ENCODE data around the gene CPA3. TPM values are rescaled to one million over a fixed set of nuclear protein-coding genes. Genes with fewer than 3 reads are reported as not detected.

Gene CPA3
- total RNA-seq, 8 experiments from 2014 or later, result not detected

GRCh38 chr3:148873270-148873927 is 8.3 kb downstream of the CPA3 start:
- 31 to 100% (median 93%) methylated on average over 2 to 9 of the region's 9 CpGs; no CpG with 5 or more reads in 1 of the 10 experiments for WGBS, 10 experiments
- peak in 1 of 8 experiments; percentile 74 for ATAC-seq (replicated peaks in 6 of 8)
- in situ Hi-C loops (cut with MboI; ENCODE audit: low pct_unique_long_range_greater_than_20kb in 2 of 9, low sequenced_read_pairs in 9 of 9, unreplicated experiment in 9 of 9), result no loop called here
- no peak overlapping the region for H3K4me3 ChIP-seq
- no peak overlapping the region for H3K27ac ChIP-seq
- H3K4me1 ChIP-seq (replicated peaks in 1 of 2), result peaks cover 0 to 2% of the 10 kb centered on the region in 2 donors

DNA sequence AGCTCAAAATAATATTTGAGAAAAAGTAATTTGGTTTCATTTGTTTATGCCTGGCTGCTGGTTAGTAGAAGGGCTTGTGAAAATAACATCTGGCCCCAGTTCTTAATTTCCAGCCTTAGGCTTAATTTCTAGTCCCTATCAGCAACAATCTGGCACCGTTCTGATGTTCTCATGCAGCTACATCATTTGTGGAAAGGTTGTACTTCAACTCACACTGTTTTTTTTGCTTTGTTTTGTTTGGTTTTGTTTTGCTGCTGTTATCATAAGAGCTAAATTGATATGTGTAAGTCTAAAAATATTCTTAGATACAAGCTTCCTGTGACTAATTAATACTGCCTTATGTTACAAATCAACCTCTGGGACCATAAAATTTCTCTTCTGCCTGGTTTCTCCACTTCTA is 8.9 kb downstream of the CPA3 start:
- ATAC-seq (replicated peaks in 6 of 8), result no peak
- 27 to 90% (median 86%) methylated on average over 1 of the region's 1 CpG; no CpG with 5 or more reads in 5 of the 10 experiments for WGBS, 10 experiments
- in situ Hi-C loops (cut with MboI; ENCODE audit: low pct_unique_long_range_greater_than_20kb in 2 of 9, low sequenced_read_pairs in 9 of 9, unreplicated experiment in 9 of 9), result no loop called here
- no peak overlapping the region for H3K4me3 ChIP-seq
- peaks cover 0 to 2% of the 10 kb centered on the region in 2 donors for H3K4me1 ChIP-seq (replicated peaks in 1 of 2)
- no peak overlapping the region for H3K27ac ChIP-seq

DNA sequence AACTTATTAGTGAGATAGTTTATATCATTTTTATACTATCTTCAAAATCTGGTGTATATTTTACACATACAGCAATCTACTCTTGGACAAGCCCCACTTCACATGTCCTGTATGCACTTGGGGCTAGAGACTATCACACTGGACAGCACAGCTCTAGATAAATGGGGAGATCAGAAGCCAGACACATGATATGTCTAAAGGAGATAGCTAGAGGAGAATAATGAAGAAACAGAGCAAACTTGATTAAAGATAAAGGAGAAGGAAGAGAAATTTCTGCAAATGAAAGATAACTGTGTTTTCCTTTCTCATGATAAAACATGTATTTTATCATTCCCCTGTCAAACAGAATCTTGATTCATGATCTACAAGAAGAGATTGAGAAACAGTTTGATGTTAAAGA is 13.0 kb downstream of the CPA3 start:
- no peak for ATAC-seq (replicated peaks in 6 of 8)

GRCh38 chr3:148879256-148879655 is 14.2 kb downstream of the CPA3 start:
- in situ Hi-C loops (cut with MboI; ENCODE audit: low pct_unique_long_range_greater_than_20kb in 2 of 9, low sequenced_read_pairs in 9 of 9, unreplicated experiment in 9 of 9), result no loop called here
- ATAC-seq (replicated peaks in 6 of 8), result no peak
- Histone ChIP-seq H3K4me1 (replicated peaks in 1 of 2) (peaks cover 3 to 4% of the 10 kb centered on the region in 2 donors), H3K27ac (no peak overlapping the region), H3K4me3 (no peak overlapping the region)

More for the DNA sequence above, 13.0 kb downstream of the CPA3 start:
- no peak overlapping the region for H3K27ac ChIP-seq
- in situ Hi-C loops (cut with MboI; ENCODE audit: low pct_unique_long_range_greater_than_20kb in 2 of 9, low sequenced_read_pairs in 9 of 9, unreplicated experiment in 9 of 9), result no loop called here
- H3K4me3 ChIP-seq, result no peak overlapping the region
- H3K4me1 ChIP-seq (replicated peaks in 1 of 2), result peaks cover 2 to 4% of the 10 kb centered on the region in 2 donors

DNA sequence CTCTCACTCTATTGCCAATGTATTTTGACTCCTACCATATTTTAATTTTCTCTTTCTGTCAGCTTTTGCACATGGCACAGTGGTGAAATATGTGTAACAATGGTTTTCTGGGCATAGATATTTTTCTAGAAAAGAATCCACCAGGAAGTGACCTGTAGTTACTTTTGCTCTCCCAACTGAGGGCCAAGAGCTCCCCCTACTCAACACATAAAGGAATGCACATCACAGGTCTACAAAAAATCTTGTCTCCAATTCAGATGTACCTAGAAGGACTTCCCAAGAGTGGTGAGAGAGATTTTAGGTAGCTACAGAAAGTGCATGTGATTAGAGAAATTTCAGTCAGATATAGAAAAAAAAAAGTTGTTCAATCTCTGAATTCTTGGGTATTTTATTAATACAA is 15.6 kb downstream of the CPA3 start:
- in situ Hi-C loops (cut with MboI; ENCODE audit: low pct_unique_long_range_greater_than_20kb in 2 of 9, low sequenced_read_pairs in 9 of 9, unreplicated experiment in 9 of 9), result no loop called here
- ATAC-seq (replicated peaks in 6 of 8), result no peak
- Histone ChIP-seq H3K4me1 (replicated peaks in 1 of 2) (peaks cover 3 to 4% of the 10 kb centered on the region in 2 donors), H3K27ac (no peak overlapping the region), H3K4me3 (no peak overlapping the region)

- in situ Hi-C loops (cut with MboI; ENCODE audit: low pct_unique_long_range_greater_than_20kb in 2 of 9, low sequenced_read_pairs in 9 of 9, unreplicated experiment in 9 of 9), result no loop called here
- H3K27ac ChIP-seq, result no peak overlapping the region
- peaks cover 3 to 4% of the 10 kb centered on the region in 2 donors for H3K4me1 ChIP-seq (replicated peaks in 1 of 2)
- WGBS, 10 experiments, result 30 to 100% (median 87%) methylated on average over 1 to 2 of the region's 2 CpGs
- ATAC-seq (replicated peaks in 6 of 8), result no peak
- no peak overlapping the region for H3K4me3 ChIP-seq
Observed at GRCh38 chr3:148881286-148881685, 16.2 kb downstream of the CPA3 start.

DNA sequence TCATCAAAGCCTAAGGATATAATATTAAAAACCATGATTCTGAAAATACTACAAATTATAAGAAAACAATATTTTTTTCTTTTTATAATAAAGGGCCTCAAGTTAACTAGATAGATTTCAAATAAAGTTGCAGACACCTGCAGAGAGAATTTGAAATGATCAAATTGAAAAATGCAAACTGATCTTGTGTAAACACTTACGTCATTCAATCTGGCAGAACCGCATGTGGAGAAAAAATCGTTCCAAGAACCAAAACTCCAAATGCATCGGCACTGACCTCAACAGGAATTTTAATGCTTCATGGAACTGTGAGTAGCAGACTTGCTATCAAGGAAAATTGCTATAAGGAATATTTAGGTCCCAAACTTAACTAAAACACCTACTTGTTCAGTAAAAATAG is 17.2 kb downstream of the CPA3 start:
- Histone ChIP-seq H3K4me3 (no peak overlapping the region), H3K4me1 (replicated peaks in 1 of 2) (peaks cover 3 to 4% of the 10 kb centered on the region in 2 donors), H3K27ac (no peak overlapping the region)
- WGBS, 10 experiments, result 8 to 98% (median 75%) methylated on average over 2 to 4 of the region's 4 CpGs; no CpG with 5 or more reads in 2 of the 10 experiments
- ATAC-seq (replicated peaks in 6 of 8), result no peak
- in situ Hi-C loops (cut with MboI; ENCODE audit: low pct_unique_long_range_greater_than_20kb in 2 of 9, low sequenced_read_pairs in 9 of 9, unreplicated experiment in 9 of 9), result no loop called here

- Histone ChIP-seq H3K4me3 (no peak overlapping the region), H3K27ac (no peak overlapping the region), H3K4me1 (replicated peaks in 1 of 2) (peaks cover 3 to 4% of the 10 kb centered on the region in 2 donors)
- in situ Hi-C loops (cut with MboI; ENCODE audit: low pct_unique_long_range_greater_than_20kb in 2 of 9, low sequenced_read_pairs in 9 of 9, unreplicated experiment in 9 of 9), result no loop called here
- WGBS, 10 experiments, result 88 to 100% (median 100%) methylated on average over 1 of the region's 1 CpG; no CpG with 5 or more reads in 4 of the 10 experiments
- ATAC-seq (replicated peaks in 6 of 8), result peak in 5 of 8 experiments; percentile 37 to 92 (median 70)
Observed at GRCh38 chr3:148883163-148883562, 18.1 kb downstream of the CPA3 start.

- no peak for ATAC-seq (replicated peaks in 6 of 8)
- Histone ChIP-seq H3K4me1 (replicated peaks in 1 of 2) (peaks cover 3 to 4% of the 10 kb centered on the region in 2 donors), H3K4me3 (no peak overlapping the region), H3K27ac (no peak overlapping the region)
- in situ Hi-C loops (cut with MboI; ENCODE audit: low pct_unique_long_range_greater_than_20kb in 2 of 9, low sequenced_read_pairs in 9 of 9, unreplicated experiment in 9 of 9), result no loop called here
Observed at GRCh38 chr3:148884261-148884660, 19.2 kb downstream of the CPA3 start.

DNA sequence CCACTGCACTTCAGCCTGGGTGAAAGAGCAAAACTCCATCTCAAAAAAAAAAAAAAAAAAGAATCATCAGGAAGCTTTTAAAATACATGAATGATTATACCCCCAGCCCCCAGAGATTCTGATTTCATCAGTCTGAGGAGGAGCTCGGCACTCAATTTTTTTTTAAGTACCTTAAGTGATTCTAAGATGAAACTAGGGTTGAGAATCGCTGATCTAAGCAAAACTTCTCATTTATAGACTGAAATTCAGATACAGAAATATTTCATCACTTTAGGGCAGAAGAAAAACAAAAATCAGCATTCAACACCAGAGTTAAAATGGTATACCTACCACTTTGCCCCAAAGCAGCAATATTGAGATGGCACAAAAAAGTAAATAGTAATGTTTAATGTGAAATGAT is 24.7 kb downstream of the CPA3 start:
- no peak for ATAC-seq (replicated peaks in 6 of 8)
- Histone ChIP-seq H3K27ac (no peak overlapping the region), H3K4me3 (no peak overlapping the region), H3K4me1 (replicated peaks in 1 of 2) (no peaks in the 10 kb centered on the region)
- in situ Hi-C loops (cut with MboI; ENCODE audit: low pct_unique_long_range_greater_than_20kb in 2 of 9, low sequenced_read_pairs in 9 of 9, unreplicated experiment in 9 of 9), result no loop called here
- WGBS, 10 experiments, result 57 to 100% (median 88%) methylated on average over 1 to 2 of the region's 2 CpGs; no CpG with 5 or more reads in 3 of the 10 experiments

DNA sequence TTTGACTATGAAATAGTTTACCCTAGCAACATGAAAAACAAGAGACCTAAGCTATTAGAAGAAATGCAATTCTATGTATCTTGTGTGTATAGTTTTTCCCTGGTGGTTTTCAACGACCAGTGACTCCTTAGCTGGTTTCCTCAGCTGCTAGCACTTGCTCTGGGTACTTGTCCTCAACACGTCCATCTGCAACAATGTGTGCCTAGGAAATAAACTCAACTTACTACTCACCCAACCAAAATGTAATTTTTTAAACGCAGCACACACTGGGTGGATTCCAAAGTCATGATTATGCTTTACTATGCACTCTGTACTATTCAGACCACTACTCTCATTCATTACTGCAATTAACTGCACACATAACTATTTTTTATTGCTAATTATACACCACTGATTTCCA is 31.0 kb downstream of the CPA3 start:
- ATAC-seq (replicated peaks in 6 of 8), result no peak
- no peak overlapping the region for H3K4me3 ChIP-seq
- WGBS, 10 experiments, result 10 to 80% (median 69%) methylated on average over 1 to 3 of the region's 3 CpGs; no CpG with 5 or more reads in 1 of the 10 experiments
- no peaks in the 10 kb centered on the region for H3K4me1 ChIP-seq (replicated peaks in 1 of 2)
- in situ Hi-C loops (cut with MboI; ENCODE audit: low pct_unique_long_range_greater_than_20kb in 2 of 9, low sequenced_read_pairs in 9 of 9, unreplicated experiment in 9 of 9), result no loop called here
- H3K27ac ChIP-seq, result no peak overlapping the region

GRCh38 chr3:148901987-148902791 is 37.1 kb downstream of the CPA3 start:
- in situ Hi-C loops (cut with MboI; ENCODE audit: low pct_unique_long_range_greater_than_20kb in 2 of 9, low sequenced_read_pairs in 9 of 9, unreplicated experiment in 9 of 9), result no loop called here
- peak in 6 of 8 experiments; percentile 28 to 72 (median 37) for ATAC-seq (replicated peaks in 6 of 8)
- Histone ChIP-seq H3K4me1 (replicated peaks in 1 of 2) (peaks cover 0 to 15% of the 10 kb centered on the region in 2 donors), H3K4me3 (no peak overlapping the region), H3K27ac (no peak overlapping the region)
- WGBS, 10 experiments, result 13 to 100% (median 64%) methylated on average over 2 to 4 of the region's 4 CpGs

DNA sequence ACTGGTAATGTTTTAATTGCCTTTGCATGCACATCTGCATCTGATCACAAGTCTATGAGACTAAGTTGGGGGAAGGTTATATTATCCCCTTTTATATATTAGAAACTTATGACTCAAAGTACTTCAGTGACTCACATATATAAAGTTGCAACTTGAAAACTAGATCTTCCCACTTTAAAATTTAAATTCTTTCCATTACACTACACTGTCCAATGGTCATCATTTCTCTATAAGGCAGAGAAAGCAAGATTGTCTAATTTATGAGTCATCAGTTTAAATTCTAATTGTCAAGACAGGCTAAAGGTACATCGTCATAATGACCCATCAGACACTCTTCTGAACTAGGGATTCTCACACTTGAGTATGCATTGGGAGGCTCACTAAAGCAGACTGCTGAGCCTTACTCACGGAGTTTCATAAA is 37.9 kb downstream of the CPA3 start:
- peak in 5 of 8 experiments; percentile 10 to 82 (median 37) for ATAC-seq (replicated peaks in 6 of 8)
- in situ Hi-C loops (cut with MboI; ENCODE audit: low pct_unique_long_range_greater_than_20kb in 2 of 9, low sequenced_read_pairs in 9 of 9, unreplicated experiment in 9 of 9), result no loop called here
- Histone ChIP-seq H3K27ac (no peak overlapping the region), H3K4me1 (replicated peaks in 1 of 2) (peaks cover 0 to 15% of the 10 kb centered on the region in 2 donors), H3K4me3 (no peak overlapping the region)
- 20 to 100% (median 97%) methylated on average over 1 to 2 of the region's 2 CpGs; no CpG with 5 or more reads in 2 of the 10 experiments for WGBS, 10 experiments

DNA sequence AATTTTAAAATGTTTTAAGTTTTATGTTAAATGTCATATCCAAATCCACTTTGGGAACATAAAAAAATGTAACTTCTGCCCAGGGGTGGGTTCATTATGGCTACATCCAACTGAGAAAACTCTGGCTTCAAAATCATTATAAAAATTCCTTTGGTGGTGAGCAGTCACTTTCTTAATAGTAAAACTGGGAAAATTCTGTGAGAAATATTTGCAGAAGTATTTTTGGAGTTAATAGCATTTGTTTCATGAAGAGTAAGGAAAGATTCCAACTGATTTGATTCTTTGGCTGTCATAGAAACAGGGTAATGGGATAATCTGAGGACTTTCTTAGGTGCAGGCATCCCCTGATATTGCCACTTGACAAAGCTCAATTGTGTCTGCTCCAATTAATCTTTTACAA is 38.8 kb downstream of the CPA3 start:
- no peak for ATAC-seq (replicated peaks in 6 of 8)

More for the DNA sequence above, 38.8 kb downstream of the CPA3 start:
- Histone ChIP-seq H3K27ac (no peak overlapping the region), H3K4me1 (replicated peaks in 1 of 2) (peaks cover 0 to 15% of the 10 kb centered on the region in 2 donors), H3K4me3 (no peak overlapping the region)
- in situ Hi-C loops (cut with MboI; ENCODE audit: low pct_unique_long_range_greater_than_20kb in 2 of 9, low sequenced_read_pairs in 9 of 9, unreplicated experiment in 9 of 9), result no loop called here

All from motor neuron (in vitro differentiated cells).